HepG2 (cell line): ENCODE measurements around the gene ASPRV1. TPM values are rescaled to one million over a fixed set of nuclear protein-coding genes. Genes with fewer than 3 reads are reported as not detected.

Experiments used
- GABPA ChIP-seq, 2 experiments: IDR thresholded peaks; 2 replicates each; pipeline ENCODE4 v1.6.1; 2011 to 2016; ENCODE audit warnings: low read depth in 2 of 2, low read length in 1 of 2, missing biosample characterization in 1 of 2, missing genetic modification characterization in 1 of 2
- GZF1 ChIP-seq: sonication (generic); formaldehyde crosslinking; IDR thresholded peaks from 2 replicates; pipeline ENCODE4 v1.5.1; 2020; ENCODE audit warnings: mild to moderate bottlenecking, missing genetic modification reagents
- HCFC1 ChIP-seq: fragments of 150-350 bp; IDR thresholded peaks from 2 replicates; pipeline ENCODE4 v1.6.1; 2014; ENCODE audit warnings: low read depth, low read length
- HNF4A ChIP-seq: sonication (generic); formaldehyde crosslinking; IDR thresholded peaks from 2 replicates; pipeline ENCODE4 v1.4.0; 2020; ENCODE audit warnings: missing genetic modification reagents
- HNRNPLL ChIP-seq: fragments of 200-400 bp; formaldehyde crosslinking; IDR thresholded peaks from 2 replicates; pipeline ENCODE4 v1.6.1; 2017; ENCODE audit warnings: mild to moderate bottlenecking, low read depth, low read length; ENCODE audit not compliant: poor library complexity, severe bottlenecking
- IRX3 ChIP-seq: sonication (generic); formaldehyde crosslinking; IDR thresholded peaks from 2 replicates; pipeline ENCODE4 v1.8.1; 2023; ENCODE audit warnings: mild to moderate bottlenecking, low read depth, missing genetic modification reagents, borderline replicate concordance
- JDP2 ChIP-seq: sonication (generic); formaldehyde crosslinking; IDR thresholded peaks from 2 replicates; pipeline ENCODE4 v1.8.1; 2022; ENCODE audit warnings: missing genetic modification reagents, borderline replicate concordance
- MAFG ChIP-seq: sonication (generic); formaldehyde crosslinking; IDR thresholded peaks from 2 replicates; pipeline ENCODE4 v1.5.1; 2020; ENCODE audit warnings: mild to moderate bottlenecking, missing genetic modification reagents
- MTA3 ChIP-seq: sonication (generic); formaldehyde crosslinking; IDR thresholded peaks from 2 replicates; pipeline ENCODE4 v1.4.0; 2020; ENCODE audit warnings: missing genetic modification reagents
- NR2C2 ChIP-seq: sonication (generic); formaldehyde crosslinking; IDR thresholded peaks from 2 replicates; pipeline ENCODE4 v1.4.0; 2020; ENCODE audit warnings: missing genetic modification reagents, mild to moderate bottlenecking, moderate library complexity, borderline replicate concordance
- RBFOX2 ChIP-seq: fragments of 200-400 bp; formaldehyde crosslinking; IDR thresholded peaks from 2 replicates; pipeline ENCODE4 v1.6.1; 2017; ENCODE audit warnings: low read depth, mild to moderate bottlenecking, low read length
- SSRP1 ChIP-seq: IDR thresholded peaks from 2 replicates; pipeline ENCODE4 v1.6.1; 2016; ENCODE audit warnings: control low read depth
- ZNF737 ChIP-seq: sonication (generic); formaldehyde crosslinking; IDR thresholded peaks from 2 replicates; pipeline ENCODE4 v1.5.0; 2020; ENCODE audit warnings: missing genetic modification reagents, mild to moderate bottlenecking, borderline replicate concordance
- polyA plus RNA-seq, 8 experiments: library from polyadenylated mRNA; depleted of rRNA in 3 of 8; stranded (reverse) in 7 of 8; unstranded in 1 of 8; fragments of >200 nt; fragmentation: Illumina TruSeq in 4 of 8; extraction: Trizol in 4 of 8; gene quantifications; 2 replicates each; pipeline versions ENCODE4 v1.2.1 to v1.2.3, GENCODE V29; 2011 to 2016; ENCODE audit warnings: low read depth in 4 of 8, missing spikeins in 1 of 8, mixed read lengths in 1 of 8; ENCODE audit not compliant: insufficient read depth in 1 of 8
- total RNA-seq, 5 experiments: library from RNA; depleted of rRNA; stranded (reverse); fragments of >200 nt; fragmentation: Illumina TruSeq; extraction: Trizol; gene quantifications; 2 replicates each; pipeline ENCODE4 v1.2.3, GENCODE V29; 2016; ENCODE audit warnings: low read depth in 1 of 5
- TF ChIP-seq, protein P1 (sequence below): sonication (generic); formaldehyde crosslinking; IDR thresholded peaks from 2 replicates; pipeline ENCODE4 v1.5.1; 2020; ENCODE audit warnings: mild to moderate bottlenecking, missing genetic modification reagents, borderline replicate concordance
- TF ChIP-seq, protein P2 (sequence below): sonication (generic); formaldehyde crosslinking; IDR thresholded peaks from 2 replicates; pipeline ENCODE4 v1.4.0; 2020; ENCODE audit warnings: mild to moderate bottlenecking, missing genetic modification reagents
- TF ChIP-seq, protein P3 (sequence below): sonication (generic); formaldehyde crosslinking; IDR thresholded peaks from 2 replicates; pipeline ENCODE4 v1.4.0; 2020; ENCODE audit warnings: missing genetic modification reagents
- TF ChIP-seq, protein P4 (sequence below): IDR thresholded peaks from 2 replicates; pipeline ENCODE4 v1.6.1; 2016; ENCODE audit warnings: low read depth, control low read depth
- TF ChIP-seq, protein P5 (sequence below): fragments of 450-650 bp; IDR thresholded peaks from 2 replicates; pipeline ENCODE4 v1.6.1; 2017; ENCODE audit warnings: mild to moderate bottlenecking

The ASPRV1 gene
- total and polyA plus RNA-seq, 2 of the 13 experiments (the other 11 are each of a cell fraction or from before 2014, with no cell fraction given): 0.40 to 0.48 TPM

DNA sequence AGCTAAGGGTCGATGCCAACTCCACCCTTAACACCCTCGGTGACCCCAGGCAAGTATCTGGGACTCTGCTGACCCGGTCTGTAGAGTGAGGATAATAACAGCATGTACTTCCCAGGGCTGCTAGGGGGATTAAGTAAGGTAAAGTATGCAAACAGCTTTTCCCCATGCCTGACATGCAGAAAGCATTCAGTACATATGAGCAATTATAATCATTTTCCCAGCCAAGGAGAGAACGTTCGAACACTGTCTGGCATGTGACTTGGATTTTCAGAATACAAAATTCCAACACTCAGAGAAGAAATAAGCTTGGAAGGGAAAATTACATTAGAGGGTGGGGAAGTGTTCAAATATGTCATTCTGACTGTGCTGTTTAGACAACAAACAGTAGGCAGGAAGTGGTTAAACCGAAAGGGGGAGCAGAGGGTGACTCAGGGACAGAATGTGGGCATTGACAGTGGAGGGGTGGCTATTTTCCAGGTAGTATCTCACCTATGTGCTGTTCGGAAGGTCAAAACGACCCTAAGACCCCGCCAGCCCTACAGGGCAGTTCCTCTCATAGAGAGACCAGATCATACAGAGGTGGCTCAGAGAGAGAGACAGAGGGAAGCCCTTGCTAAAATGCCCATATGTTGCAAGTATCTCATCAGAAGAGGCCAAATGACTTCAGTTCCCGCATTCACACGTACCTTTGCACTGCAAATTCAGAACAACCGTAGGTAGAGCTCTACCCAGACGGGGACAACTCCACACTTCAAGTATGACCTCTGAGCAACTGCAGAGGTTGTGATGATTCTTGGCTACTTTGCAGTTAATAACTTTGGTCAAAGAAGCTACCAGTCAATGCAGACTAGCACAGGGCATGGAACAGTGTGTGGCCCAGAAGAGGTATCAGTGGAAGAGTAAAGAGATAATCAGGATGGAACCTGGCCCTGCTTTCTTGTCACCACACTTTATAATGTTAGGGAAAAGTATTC, 14.8 kb downstream of the ASPRV1 start (continued):
- no peak for TF ChIP-seq ZNF737
- TF ChIP-seq GZF1 (CRISPR knock-in tag): no peak
- TF ChIP-seq, protein P1, sequence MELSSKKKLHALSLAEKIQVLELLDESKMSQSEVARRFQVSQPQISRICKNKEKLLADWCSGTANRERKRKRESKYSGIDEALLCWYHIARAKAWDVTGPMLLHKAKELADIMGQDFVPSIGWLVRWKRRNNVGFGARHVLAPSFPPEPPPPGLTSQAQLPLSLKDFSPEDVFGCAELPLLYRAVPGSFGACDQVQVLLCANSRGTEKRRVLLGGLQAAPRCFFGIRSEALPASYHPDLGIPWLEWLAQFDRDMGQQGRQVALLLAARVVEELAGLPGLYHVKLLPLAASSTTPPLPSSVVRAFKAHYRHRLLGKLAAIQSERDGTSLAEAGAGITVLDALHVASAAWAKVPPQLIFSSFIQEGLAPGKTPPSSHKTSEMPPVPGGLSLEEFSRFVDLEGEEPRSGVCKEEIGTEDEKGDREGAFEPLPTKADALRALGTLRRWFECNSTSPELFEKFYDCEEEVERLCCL (CRISPR knock-in tag): no peak
- TF ChIP-seq MTA3: no peak
- TF ChIP-seq, protein P2, sequence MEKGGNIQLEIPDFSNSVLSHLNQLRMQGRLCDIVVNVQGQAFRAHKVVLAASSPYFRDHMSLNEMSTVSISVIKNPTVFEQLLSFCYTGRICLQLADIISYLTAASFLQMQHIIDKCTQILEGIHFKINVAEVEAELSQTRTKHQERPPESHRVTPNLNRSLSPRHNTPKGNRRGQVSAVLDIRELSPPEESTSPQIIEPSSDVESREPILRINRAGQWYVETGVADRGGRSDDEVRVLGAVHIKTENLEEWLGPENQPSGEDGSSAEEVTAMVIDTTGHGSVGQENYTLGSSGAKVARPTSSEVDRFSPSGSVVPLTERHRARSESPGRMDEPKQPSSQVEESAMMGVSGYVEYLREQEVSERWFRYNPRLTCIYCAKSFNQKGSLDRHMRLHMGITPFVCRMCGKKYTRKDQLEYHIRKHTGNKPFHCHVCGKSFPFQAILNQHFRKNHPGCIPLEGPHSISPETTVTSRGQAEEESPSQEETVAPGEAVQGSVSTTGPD: no peak
- TF ChIP-seq HCFC1: no peak
- no peak for TF ChIP-seq IRX3 (CRISPR knock-in tag)
- TF ChIP-seq MAFG: no peak
- TF ChIP-seq, protein P3, sequence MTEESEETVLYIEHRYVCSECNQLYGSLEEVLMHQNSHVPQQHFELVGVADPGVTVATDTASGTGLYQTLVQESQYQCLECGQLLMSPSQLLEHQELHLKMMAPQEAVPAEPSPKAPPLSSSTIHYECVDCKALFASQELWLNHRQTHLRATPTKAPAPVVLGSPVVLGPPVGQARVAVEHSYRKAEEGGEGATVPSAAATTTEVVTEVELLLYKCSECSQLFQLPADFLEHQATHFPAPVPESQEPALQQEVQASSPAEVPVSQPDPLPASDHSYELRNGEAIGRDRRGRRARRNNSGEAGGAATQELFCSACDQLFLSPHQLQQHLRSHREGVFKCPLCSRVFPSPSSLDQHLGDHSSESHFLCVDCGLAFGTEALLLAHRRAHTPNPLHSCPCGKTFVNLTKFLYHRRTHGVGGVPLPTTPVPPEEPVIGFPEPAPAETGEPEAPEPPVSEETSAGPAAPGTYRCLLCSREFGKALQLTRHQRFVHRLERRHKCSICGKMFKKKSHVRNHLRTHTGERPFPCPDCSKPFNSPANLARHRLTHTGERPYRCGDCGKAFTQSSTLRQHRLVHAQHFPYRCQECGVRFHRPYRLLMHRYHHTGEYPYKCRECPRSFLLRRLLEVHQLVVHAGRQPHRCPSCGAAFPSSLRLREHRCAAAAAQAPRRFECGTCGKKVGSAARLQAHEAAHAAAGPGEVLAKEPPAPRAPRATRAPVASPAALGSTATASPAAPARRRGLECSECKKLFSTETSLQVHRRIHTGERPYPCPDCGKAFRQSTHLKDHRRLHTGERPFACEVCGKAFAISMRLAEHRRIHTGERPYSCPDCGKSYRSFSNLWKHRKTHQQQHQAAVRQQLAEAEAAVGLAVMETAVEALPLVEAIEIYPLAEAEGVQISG (CRISPR knock-in tag): 0 out of 2 replicates have a peak, but pooled peaks have one; percentile 38
- TF ChIP-seq SSRP1 (CRISPR knock-in tag): no peak
- TF ChIP-seq, protein P4, sequence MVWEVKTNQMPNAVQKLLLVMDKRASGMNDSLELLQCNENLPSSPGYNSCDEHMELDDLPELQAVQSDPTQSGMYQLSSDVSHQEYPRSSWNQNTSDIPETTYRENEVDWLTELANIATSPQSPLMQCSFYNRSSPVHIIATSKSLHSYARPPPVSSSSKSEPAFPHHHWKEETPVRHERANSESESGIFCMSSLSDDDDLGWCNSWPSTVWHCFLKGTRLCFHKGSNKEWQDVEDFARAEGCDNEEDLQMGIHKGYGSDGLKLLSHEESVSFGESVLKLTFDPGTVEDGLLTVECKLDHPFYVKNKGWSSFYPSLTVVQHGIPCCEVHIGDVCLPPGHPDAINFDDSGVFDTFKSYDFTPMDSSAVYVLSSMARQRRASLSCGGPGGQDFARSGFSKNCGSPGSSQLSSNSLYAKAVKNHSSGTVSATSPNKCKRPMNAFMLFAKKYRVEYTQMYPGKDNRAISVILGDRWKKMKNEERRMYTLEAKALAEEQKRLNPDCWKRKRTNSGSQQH (CRISPR knock-in tag): no peak
- TF ChIP-seq JDP2: no peak
- TF ChIP-seq HNF4A: no peak; the same call in 1 of the 2 replicates
- TF ChIP-seq HNRNPLL: no peak
- TF ChIP-seq, protein P5, sequence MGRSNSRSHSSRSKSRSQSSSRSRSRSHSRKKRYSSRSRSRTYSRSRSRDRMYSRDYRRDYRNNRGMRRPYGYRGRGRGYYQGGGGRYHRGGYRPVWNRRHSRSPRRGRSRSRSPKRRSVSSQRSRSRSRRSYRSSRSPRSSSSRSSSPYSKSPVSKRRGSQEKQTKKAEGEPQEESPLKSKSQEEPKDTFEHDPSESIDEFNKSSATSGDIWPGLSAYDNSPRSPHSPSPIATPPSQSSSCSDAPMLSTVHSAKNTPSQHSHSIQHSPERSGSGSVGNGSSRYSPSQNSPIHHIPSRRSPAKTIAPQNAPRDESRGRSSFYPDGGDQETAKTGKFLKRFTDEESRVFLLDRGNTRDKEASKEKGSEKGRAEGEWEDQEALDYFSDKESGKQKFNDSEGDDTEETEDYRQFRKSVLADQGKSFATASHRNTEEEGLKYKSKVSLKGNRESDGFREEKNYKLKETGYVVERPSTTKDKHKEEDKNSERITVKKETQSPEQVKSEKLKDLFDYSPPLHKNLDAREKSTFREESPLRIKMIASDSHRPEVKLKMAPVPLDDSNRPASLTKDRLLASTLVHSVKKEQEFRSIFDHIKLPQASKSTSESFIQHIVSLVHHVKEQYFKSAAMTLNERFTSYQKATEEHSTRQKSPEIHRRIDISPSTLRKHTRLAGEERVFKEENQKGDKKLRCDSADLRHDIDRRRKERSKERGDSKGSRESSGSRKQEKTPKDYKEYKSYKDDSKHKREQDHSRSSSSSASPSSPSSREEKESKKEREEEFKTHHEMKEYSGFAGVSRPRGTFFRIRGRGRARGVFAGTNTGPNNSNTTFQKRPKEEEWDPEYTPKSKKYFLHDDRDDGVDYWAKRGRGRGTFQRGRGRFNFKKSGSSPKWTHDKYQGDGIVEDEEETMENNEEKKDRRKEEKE: no peak
- TF ChIP-seq NR2C2 (CRISPR knock-in tag): no peak; the same call in 1 of the 2 replicates
- TF ChIP-seq GABPA (IDR thresholded peaks at IDR 0.05; ENCODE audit: low read depth, low read length): no peak
- no peak; the same call in 1 of the 2 replicates for TF ChIP-seq GABPA (CRISPR knock-in tag; IDR thresholded peaks at IDR 0.05; ENCODE audit: low read depth)
- TF ChIP-seq RBFOX2: peak; percentile 69
